HT-29 (cell line): Measurements from ENCODE around the gene ZBTB44. TPM values are rescaled to one million over a fixed set of nuclear protein-coding genes. Genes with fewer than 3 reads are reported as not detected.

Experiments used
- DNase-seq: peaks from one replicate; pipeline ENCODE4 v3.0.0-alpha.2; 2015; ENCODE audit warnings: low spot score
- small RNA-seq: library from RNA; depleted of rRNA; stranded (forward); fragments of <200 nt; gene quantifications from one replicate; pipeline ENCODE3, GENCODE V24; 2014
- total RNA-seq: library from RNA; depleted of rRNA; stranded (reverse); fragments of >200 nt; shearing (Covaris generic); gene quantifications from 2 replicates; pipeline ENCODE4 v1.2.3, GENCODE V29; 2014; rRNA removed

The ZBTB44 gene
- total RNA-seq, 1 experiment from 2014 or later, result 23.9 TPM

- DNase-seq, result peak; percentile 75
These were observed 136.0 kb downstream of the ZBTB44 start for GRCh38 chr11:130178441-130179339.

GRCh38 chr11:130177782-130178181, 136.9 kb downstream of the ZBTB44 start:
- DNase-seq, result peak; percentile 44

Small RNA genes within 50 kb of the gene (small RNA-seq; reads per million reads assigned to genes)
- gene RN7SL778P, result not detected

Other genes starting within 250 kb of the ZBTB44 start
- gene APLP2, start 245.0 kb downstream of the ZBTB44 start, total RNA-seq, result 167 and 177 TPM in 2 replicates
- 543 and 609 TPM in 2 replicates for gene ST14, start 155.1 kb downstream of the ZBTB44 start, total RNA-seq
- not detected in 2 replicates for gene ADAMTS8, start 113.7 kb upstream of the ZBTB44 start, total RNA-seq
- gene ADAMTS15, start 133.7 kb upstream of the ZBTB44 start, total RNA-seq, result not detected in 2 replicates